Left ventricle myocardium inferior (tissue), 1 donor: Measurements from ENCODE around the gene PELI1. TPM values are rescaled to one million over a fixed set of nuclear protein-coding genes. Genes with fewer than 3 reads are reported as not detected.
"Not testable (repeated sequence)": the region's sequence is repeated elsewhere in the genome, so short reads cannot be mapped to it uniquely, and the experiment has no call there.

Experiments used
- DNase-seq: peaks from one replicate; pipeline ENCODE4 v3.0.0-alpha.2; 2020
- H3K27ac ChIP-seq: fragments of 200-600 bp; replicated peaks from 2 replicates; pipeline ENCODE4 v1.8.0; 2021
- H3K27me3 ChIP-seq: fragments of 200-600 bp; 2 replicates; pipeline ENCODE4 v1.8.0; 2021; ENCODE audit warnings: low read depth
- H3K36me3 ChIP-seq: fragments of 200-600 bp; 2 replicates; pipeline ENCODE4 v1.8.0; 2021
- H3K4me1 ChIP-seq: fragments of 200-600 bp; 2 replicates; pipeline ENCODE4 v1.8.0; 2021
- H3K4me3 ChIP-seq: fragments of 200-600 bp; 2 replicates; pipeline ENCODE4 v1.8.0; 2021; ENCODE audit warnings: mild to moderate bottlenecking, moderate library complexity
- H3K9me3 ChIP-seq: fragments of 200-600 bp; replicated peaks from 2 replicates; pipeline ENCODE4 v1.8.0; 2021
- CTCF ChIP-seq: fragments of 200-600 bp; IDR thresholded peaks from 2 replicates; pipeline ENCODE4 v1.8.0; 2021; ENCODE audit warnings: antibody characterized with exemption, mild to moderate bottlenecking, borderline replicate concordance
- intact Hi-C: fragments of 100-400 bp; cut with micrococcal nuclease; formaldehyde crosslinking; loops from one replicate; pipeline ENCODE4 v1.11.0; 2022
- total RNA-seq: library from RNA; stranded (reverse); fragmentation: NEBNext Ultra II Directional; extraction: Animal tissue kit (Norgen Biotek cat#: 25700); gene quantifications from one replicate; pipeline ENCODE4 v1.2.1, GENCODE V29; 2021
- donor health status: DM: no; HTN: yes; CAD: no; lungs with severe emphysema.

Gene PELI1
- total RNA-seq, 1 donor from 2014 or later: 6.6 TPM

DNA sequence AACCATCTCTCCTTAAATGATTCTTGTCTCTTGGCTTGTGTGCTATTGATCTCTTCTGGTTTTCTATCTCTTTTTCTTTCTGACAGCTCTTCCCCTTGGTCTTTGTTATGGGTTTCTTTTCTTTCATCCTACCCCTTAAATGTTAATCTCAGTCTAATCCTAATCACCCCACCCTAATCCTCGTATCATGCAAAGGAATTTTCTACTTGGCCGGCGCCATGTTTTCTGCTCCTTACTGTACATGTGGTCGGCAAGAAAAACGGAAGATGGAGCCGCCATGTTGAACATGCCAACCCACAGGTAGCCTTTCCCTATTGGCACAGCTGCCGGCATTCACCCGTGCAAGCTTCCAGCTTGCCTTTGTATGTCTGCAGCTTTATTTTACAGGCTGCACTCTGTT lies 63.2 kb downstream of the PELI1 start:
- Histone ChIP-seq H3K36me3 (no peaks in the 10 kb centered on the region), H3K4me3 (no peak overlapping the region), H3K27me3 (peaks cover 9% of the 10 kb centered on the region), H3K4me1 (no peaks in the 10 kb centered on the region), H3K9me3 (no peaks in the 10 kb centered on the region), H3K27ac (no peak overlapping the region)
- no peak for DNase-seq
- intact Hi-C loops: no loop called here
- TF ChIP-seq CTCF: no peak

- intact Hi-C loops: no loop called here
- no peak for DNase-seq
- TF ChIP-seq CTCF: no peak
Measured at GRCh38 chr2:64080179-64080578, 64.0 kb downstream of the PELI1 start.

GRCh38 chr2:64079688-64080087 lies 64.5 kb downstream of the PELI1 start:
- intact Hi-C loops, H3K4me1 ChIP-seq, H3K27ac ChIP-seq, H3K36me3 ChIP-seq, H3K27me3 ChIP-seq, DNase-seq, H3K4me3 ChIP-seq, H3K9me3 ChIP-seq: not testable (repeated sequence)

More at GRCh38 chr2:64080179-64080578, 64.0 kb downstream of the PELI1 start:
- Histone ChIP-seq H3K27me3 (peaks cover 9% of the 10 kb centered on the region), H3K36me3 (no peaks in the 10 kb centered on the region), H3K4me3 (no peak overlapping the region), H3K9me3 (no peaks in the 10 kb centered on the region), H3K27ac (no peak overlapping the region), H3K4me1 (no peaks in the 10 kb centered on the region)

- DNase-seq, H3K27me3 ChIP-seq, H3K4me1 ChIP-seq, H3K36me3 ChIP-seq, H3K4me3 ChIP-seq, H3K9me3 ChIP-seq, intact Hi-C loops, H3K27ac ChIP-seq: not testable (repeated sequence)
Measured at GRCh38 chr2:64076828-64077227, 67.4 kb downstream of the PELI1 start.

GRCh38 chr2:64074616-64075015 lies 69.6 kb downstream of the PELI1 start:
- H3K27me3 ChIP-seq, DNase-seq, H3K4me1 ChIP-seq, intact Hi-C loops, H3K4me3 ChIP-seq, H3K9me3 ChIP-seq, H3K27ac ChIP-seq, H3K36me3 ChIP-seq: not testable (repeated sequence)

GRCh38 chr2:64067326-64067725 lies 76.9 kb downstream of the PELI1 start:
- Histone ChIP-seq H3K27ac (no peak overlapping the region), H3K36me3 (no peaks in the 10 kb centered on the region), H3K4me3 (no peak overlapping the region), H3K27me3 (no peaks in the 10 kb centered on the region), H3K4me1 (peaks cover 11% of the 10 kb centered on the region), H3K9me3 (no peaks in the 10 kb centered on the region)
- DNase-seq: no peak
- no peak for TF ChIP-seq CTCF
- intact Hi-C loops: no loop called here

- Histone ChIP-seq H3K27ac (peak overlapping the region; percentile 79), H3K27me3 (no peaks in the 10 kb centered on the region), H3K4me3 (no peak overlapping the region), H3K4me1 (peaks cover 11% of the 10 kb centered on the region), H3K9me3 (no peaks in the 10 kb centered on the region), H3K36me3 (no peaks in the 10 kb centered on the region)
- DNase-seq: no peak
- TF ChIP-seq CTCF: no peak
- intact Hi-C loops: no loop called here
Measured at GRCh38 chr2:64065516-64065915, 78.7 kb downstream of the PELI1 start.
